MM.1S (cell line): Measurements from ENCODE around the gene ACTR1B.
A peak's percentile ranks its signal among the peaks of the same experiment; 100 is the strongest.

Experiments
- DNase-seq: peaks from one replicate; pipeline ENCODE4 v3.0.0-alpha.2; 2015
- H2AFZ ChIP-seq: fragments of 300-600 bp; sonication (generic); 2 replicates; pipeline ENCODE4 v1.6.0; 2016; ENCODE audit warnings: antibody characterized with exemption, low read length
- H3F3A ChIP-seq: fragments of 300-600 bp; sonication (generic); 2 replicates; pipeline ENCODE4 v1.6.1; 2016; ENCODE audit warnings: mild to moderate bottlenecking, antibody characterized with exemption, low read length, moderate library complexity, mixed read lengths; ENCODE audit not compliant: insufficient read depth
- H3K27ac ChIP-seq: fragments of 300-600 bp; sonication (generic); 2 replicates; pipeline ENCODE4 v1.5.1; 2016; ENCODE audit warnings: mild to moderate bottlenecking, low read length
- H3K27me3 ChIP-seq: fragments of 300-600 bp; sonication (generic); replicated peaks from 2 replicates; pipeline ENCODE4 v1.6.0; 2016; ENCODE audit warnings: low read length; ENCODE audit not compliant: insufficient read depth
- H3K36me3 ChIP-seq: fragments of 300-600 bp; sonication (generic); replicated peaks from 2 replicates; pipeline ENCODE4 v1.6.1; 2016; ENCODE audit warnings: mild to moderate bottlenecking, low read length, mixed read lengths; ENCODE audit not compliant: insufficient read depth
- H3K4me1 ChIP-seq: fragments of 300-600 bp; sonication (generic); 2 replicates; pipeline ENCODE4 v1.6.1; 2016; ENCODE audit warnings: low read length, mixed read lengths
- H3K4me2 ChIP-seq: fragments of 300-600 bp; sonication (generic); 2 replicates; pipeline ENCODE4 v1.6.0; 2016; ENCODE audit warnings: low read depth, low read length
- H3K4me3 ChIP-seq: fragments of 300-600 bp; sonication (generic); 2 replicates; pipeline ENCODE4 v1.5.1; 2016; ENCODE audit warnings: low read length, mixed read lengths
- H3K79me2 ChIP-seq: fragments of 300-600 bp; sonication (generic); 2 replicates; pipeline ENCODE4 v1.6.1; 2016; ENCODE audit warnings: mixed run types, low read length, mixed read lengths
- H3K9ac ChIP-seq: fragments of 300-600 bp; sonication (generic); 2 replicates; pipeline ENCODE4 v1.6.1; 2016; ENCODE audit warnings: low read length, mixed read lengths
- H3K9me2 ChIP-seq: fragments of 300-600 bp; sonication (generic); replicated peaks from 2 replicates; pipeline ENCODE4 v1.6.1; 2016; ENCODE audit warnings: mild to moderate bottlenecking, low read length, mixed read lengths; ENCODE audit not compliant: insufficient read depth
- H3K9me3 ChIP-seq: fragments of 300-600 bp; sonication (generic); replicated peaks from 2 replicates; pipeline ENCODE4 v1.6.1; 2016; ENCODE audit warnings: mild to moderate bottlenecking, low read length, mixed read lengths; ENCODE audit not compliant: insufficient read depth
- H4K20me1 ChIP-seq: fragments of 300-600 bp; sonication (generic); 2 replicates; pipeline ENCODE4 v1.6.1; 2016; ENCODE audit warnings: mild to moderate bottlenecking, low read length, moderate library complexity, mixed read lengths; ENCODE audit not compliant: insufficient read depth
- EZH2 ChIP-seq: fragments of 300-600 bp; sonication (generic); optimal IDR thresholded peaks from 2 replicates; pipeline ENCODE3; 2017; ENCODE audit warnings: low read depth, mild to moderate bottlenecking, antibody characterized with exemption, low read length, mixed read lengths
- EZH2phosphoT487 ChIP-seq: fragments of 300-600 bp; sonication (generic); IDR thresholded peaks from 2 replicates; pipeline ENCODE4 v1.6.1; 2018; ENCODE audit warnings: antibody characterized with exemption, low read length
- TF ChIP-seq, protein P1 (sequence below): fragments of 300-600 bp; sonication (generic); IDR thresholded peaks from 2 replicates; pipeline ENCODE4 v1.5.1; 2016; ENCODE audit warnings: antibody characterized with exemption, low read length, mixed read lengths

ACTR1B gene

DNA sequence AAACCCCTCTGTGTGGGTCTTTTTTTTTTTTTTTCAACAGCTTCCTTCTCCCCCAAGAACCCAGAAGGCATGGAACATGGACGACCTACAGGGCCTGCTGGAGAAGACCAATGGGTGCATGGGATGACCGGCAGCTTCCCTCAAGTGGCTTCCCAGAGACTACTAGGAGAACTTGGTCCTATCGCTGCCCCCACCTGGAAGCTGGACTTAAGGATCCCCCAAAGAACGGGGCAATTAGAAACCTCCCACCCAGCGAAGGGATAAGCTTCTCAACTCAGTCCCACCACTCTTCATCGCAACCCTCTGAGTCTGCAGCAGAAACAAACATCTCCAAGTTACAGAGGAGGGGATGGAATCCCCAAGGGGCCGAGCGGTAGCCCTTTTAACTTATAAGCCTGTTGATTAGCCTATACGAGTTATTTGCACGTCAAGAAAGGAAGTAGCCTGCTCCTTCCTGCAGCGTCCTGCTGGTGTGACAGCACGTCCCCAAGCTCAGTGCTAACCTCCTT, 1.4 kb downstream of the ACTR1B start:
- peak; percentile 16 for DNase-seq
- Histone ChIP-seq H3K79me2 (peaks cover 38% of the 10 kb centered on the region), H3K4me1 (peaks cover 9% of the 10 kb centered on the region; the same call in 1 of the 2 replicates), H3K27ac (peak overlapping the region; percentile 51; the same call in 1 of the 2 replicates), H2AFZ (0 out of 2 replicates have a peak overlapping the region, but pooled peaks have one; percentile 29), H3K9me3 (no peaks in the 10 kb centered on the region), H3F3A (peaks cover 10% of the 10 kb centered on the region; the same call in 1 of the 2 replicates), H4K20me1 (no peaks in the 10 kb centered on the region), H3K9ac (peak overlapping the region; percentile 83; the same call in 1 of the 2 replicates), H3K9me2 (no peaks in the 10 kb centered on the region), H3K4me2 (peak overlapping the region; percentile 78), H3K4me3 (peak overlapping the region; percentile 86), H3K36me3 (0 out of 2 replicates have a peak, but pooled peaks cover 5% of the 10 kb centered on the region), H3K27me3 (no peaks in the 10 kb centered on the region)
- TF ChIP-seq EZH2phosphoT487 (no peak), EZH2 (no peak)
- TF ChIP-seq, protein P1, sequence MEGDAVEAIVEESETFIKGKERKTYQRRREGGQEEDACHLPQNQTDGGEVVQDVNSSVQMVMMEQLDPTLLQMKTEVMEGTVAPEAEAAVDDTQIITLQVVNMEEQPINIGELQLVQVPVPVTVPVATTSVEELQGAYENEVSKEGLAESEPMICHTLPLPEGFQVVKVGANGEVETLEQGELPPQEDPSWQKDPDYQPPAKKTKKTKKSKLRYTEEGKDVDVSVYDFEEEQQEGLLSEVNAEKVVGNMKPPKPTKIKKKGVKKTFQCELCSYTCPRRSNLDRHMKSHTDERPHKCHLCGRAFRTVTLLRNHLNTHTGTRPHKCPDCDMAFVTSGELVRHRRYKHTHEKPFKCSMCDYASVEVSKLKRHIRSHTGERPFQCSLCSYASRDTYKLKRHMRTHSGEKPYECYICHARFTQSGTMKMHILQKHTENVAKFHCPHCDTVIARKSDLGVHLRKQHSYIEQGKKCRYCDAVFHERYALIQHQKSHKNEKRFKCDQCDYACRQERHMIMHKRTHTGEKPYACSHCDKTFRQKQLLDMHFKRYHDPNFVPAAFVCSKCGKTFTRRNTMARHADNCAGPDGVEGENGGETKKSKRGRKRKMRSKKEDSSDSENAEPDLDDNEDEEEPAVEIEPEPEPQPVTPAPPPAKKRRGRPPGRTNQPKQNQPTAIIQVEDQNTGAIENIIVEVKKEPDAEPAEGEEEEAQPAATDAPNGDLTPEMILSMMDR: no peak

DNA sequence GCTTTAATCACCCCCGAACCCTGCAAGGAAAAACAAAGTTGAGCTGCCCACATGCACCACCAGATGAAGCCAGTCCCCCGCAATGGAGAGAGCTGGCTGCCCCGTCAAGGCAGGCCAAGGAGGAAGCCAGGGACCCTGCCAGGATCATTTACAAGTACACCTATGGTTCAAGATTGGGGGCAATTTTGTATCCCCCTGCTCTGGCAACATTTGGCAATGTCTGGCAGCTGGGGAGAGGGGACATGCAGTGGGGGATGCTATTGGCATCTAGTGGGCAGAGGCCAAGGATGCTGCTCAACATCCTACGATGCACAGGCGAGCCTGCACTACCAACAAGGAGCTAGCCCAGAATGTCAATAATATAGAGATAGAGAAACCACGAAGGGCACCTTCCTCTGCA, 1.9 kb downstream of the ACTR1B start:
- H4K20me1 ChIP-seq: no peaks in the 10 kb centered on the region
- H2AFZ ChIP-seq: no peak overlapping the region
- H3K9me2 ChIP-seq: no peaks in the 10 kb centered on the region
- TF ChIP-seq EZH2 (no peak), EZH2phosphoT487 (no peak)
- TF ChIP-seq, protein P1: no peak
- H3K27me3 ChIP-seq: no peaks in the 10 kb centered on the region
- peaks cover 10% of the 10 kb centered on the region; the same call in 1 of the 2 replicates for H3F3A ChIP-seq
- H3K79me2 ChIP-seq: peaks cover 38% of the 10 kb centered on the region
- peak overlapping the region; percentile 78; the same call in 1 of the 2 replicates for H3K4me2 ChIP-seq
- 0 out of 2 replicates have a peak, but pooled peaks cover 5% of the 10 kb centered on the region for H3K36me3 ChIP-seq
- H3K4me1 ChIP-seq: peaks cover 9% of the 10 kb centered on the region; the same call in 1 of the 2 replicates
- no peaks in the 10 kb centered on the region for H3K9me3 ChIP-seq
- H3K4me3 ChIP-seq: 0 out of 2 replicates have a peak overlapping the region, but pooled peaks have one; percentile 86
- H3K9ac ChIP-seq: no peak overlapping the region
- no peak for DNase-seq
- H3K27ac ChIP-seq: no peak overlapping the region

DNA sequence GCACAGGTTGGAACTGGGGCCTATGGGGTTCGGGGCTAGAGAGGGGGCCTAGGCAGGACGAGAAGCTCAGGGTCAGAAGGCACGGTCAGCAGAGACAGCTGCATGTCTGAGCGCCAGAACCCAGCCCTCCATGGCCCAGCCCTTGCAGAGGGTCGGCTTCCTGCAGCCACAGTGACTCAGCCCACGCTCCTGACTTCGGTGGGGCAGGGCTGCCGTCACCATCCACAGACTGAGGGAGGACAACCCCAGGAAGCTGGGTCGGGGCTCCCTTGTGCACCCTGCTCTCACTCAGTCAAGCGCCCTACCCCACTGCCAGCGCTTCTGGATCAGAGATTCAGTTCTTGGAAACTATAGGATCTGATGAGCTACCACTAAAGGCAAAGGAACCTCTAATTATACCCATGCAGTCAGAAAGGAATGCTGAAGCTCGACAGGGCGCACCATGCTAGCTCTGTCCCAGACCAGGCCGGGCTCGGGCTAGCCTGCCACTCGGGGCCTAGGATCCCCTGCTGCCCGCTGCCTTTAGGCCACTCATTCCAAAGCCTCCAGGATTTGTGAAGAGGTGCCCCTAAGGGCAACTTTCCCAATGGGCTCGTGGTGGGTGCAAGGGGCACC, 3.0 kb downstream of the ACTR1B start:
- no peak overlapping the region for H3K9ac ChIP-seq
- DNase-seq: no peak
- no peak overlapping the region for H3K4me3 ChIP-seq

More for the DNA sequence above, 3.0 kb downstream of the ACTR1B start:
- no peaks in the 10 kb centered on the region for H4K20me1 ChIP-seq
- 0 out of 2 replicates have a peak, but pooled peaks cover 5% of the 10 kb centered on the region for H3K36me3 ChIP-seq
- H3K9me2 ChIP-seq: no peaks in the 10 kb centered on the region
- H3K4me2 ChIP-seq: no peak overlapping the region
- no peaks in the 10 kb centered on the region for H3K27me3 ChIP-seq
- TF ChIP-seq, protein P1: no peak
- TF ChIP-seq EZH2 (no peak), EZH2phosphoT487 (no peak)
- peaks cover 38% of the 10 kb centered on the region for H3K79me2 ChIP-seq
- peaks cover 10% of the 10 kb centered on the region; the same call in 1 of the 2 replicates for H3F3A ChIP-seq
- no peaks in the 10 kb centered on the region for H3K9me3 ChIP-seq
- no peak overlapping the region for H3K27ac ChIP-seq
- H3K4me1 ChIP-seq: peaks cover 9% of the 10 kb centered on the region; the same call in 1 of the 2 replicates
- H2AFZ ChIP-seq: no peak overlapping the region
